A549 treated with AZD2906 at 1 μM for 4 hours (cell line): ENCODE data around the gene PRKAB2. TPM values are rescaled to one million over a fixed set of nuclear protein-coding genes. Genes with fewer than 3 reads are reported as not detected.

Experiments
- total RNA-seq: library from RNA; stranded (reverse); fragments of 200-300 nt; extraction: Qiagen RNA extraction; gene quantifications from 5 replicates; pipeline ENCODE4 v1.2.3, GENCODE V29; 2022

Gene PRKAB2
- 9.2 to 11.5 TPM (median 10.7 TPM) in 5 replicates for total RNA-seq

DNA sequence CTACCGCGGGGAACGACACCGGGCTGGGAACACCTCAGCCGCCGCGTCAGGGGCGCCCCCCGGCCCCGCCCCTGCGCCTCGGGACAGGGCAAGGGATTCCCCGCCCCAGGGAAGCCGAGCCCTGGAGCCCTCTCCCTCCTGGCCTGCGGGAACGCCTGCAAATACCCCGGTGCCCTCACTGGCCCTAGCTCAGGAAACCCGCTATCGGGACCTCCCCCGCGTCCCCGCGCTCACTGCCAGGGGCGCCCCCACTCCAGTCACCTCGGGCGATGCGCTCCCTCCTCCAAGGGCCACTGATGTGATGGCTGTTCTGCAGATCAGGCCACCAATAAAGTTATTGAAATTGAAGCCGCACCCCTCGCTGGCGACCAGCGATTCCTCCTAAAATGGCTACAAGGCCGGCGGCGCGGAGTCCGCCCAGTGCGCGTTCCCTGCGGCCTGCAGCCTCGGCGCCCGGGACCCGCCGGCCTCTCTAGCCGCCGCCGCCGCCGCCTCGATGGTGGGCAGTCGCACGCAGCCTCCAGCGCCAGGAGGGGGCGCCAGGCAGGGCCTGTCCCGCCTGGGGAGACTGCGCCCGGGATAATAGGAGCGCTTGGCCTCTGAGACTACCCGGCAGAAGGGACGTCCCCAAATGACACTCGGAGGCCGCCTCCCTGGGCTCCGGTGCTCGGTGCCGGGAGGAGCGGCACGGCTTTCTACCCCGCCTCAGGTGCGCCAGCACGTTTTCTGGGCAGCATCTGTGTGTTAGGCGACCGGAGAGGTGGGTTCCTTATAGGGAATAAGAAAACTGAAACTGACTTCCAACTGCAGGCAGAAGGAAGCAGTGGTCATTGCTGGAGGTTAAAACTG is at the start of gene PRKAB2:
TSS of gene PRKAB2 (minus strand) at position 303 of the 849 bp plus-strand sequence. CDS start 326 bp downstream, outside the sequence.

Other genes with a start within 250 kb of the PRKAB2 start
- gene NBPF12, start 234.1 kb downstream of the PRKAB2 start, total RNA-seq = 5.1 to 6.2 TPM (median 6.1 TPM) in 5 replicates
- 0.59 to 1.1 TPM (median 0.61 TPM) in 5 replicates for gene FMO5, start 52.9 kb upstream of the PRKAB2 start, total RNA-seq
- gene CHD1L, start 70.2 kb upstream of the PRKAB2 start, total RNA-seq = 29.9 to 34.9 TPM (median 31.4 TPM) in 5 replicates